Right kidney (tissue), 1 donor: Measurements from ENCODE around the gene METTL22.
"Not testable (repeated sequence)": the region's sequence is repeated elsewhere in the genome, so short reads cannot be mapped to it uniquely, and the experiment has no call there.

Experiments used
- DNase-seq: peaks from one replicate; pipeline ENCODE4 v3.0.0-alpha.2; 2016

Gene METTL22

GRCh38 chr16:8631818-8632465, 10.4 kb downstream of the METTL22 start:
- no peak for DNase-seq

GRCh38 chr16:8632675-8633182, 11.2 kb downstream of the METTL22 start:
- no peak for DNase-seq

- DNase-seq = no peak
These were observed 13.7 kb downstream of the METTL22 start for GRCh38 chr16:8634991-8635736.

- no peak for DNase-seq
These were observed 18.2 kb downstream of the METTL22 start for GRCh38 chr16:8639694-8640093.

GRCh38 chr16:8641671-8642070, 20.2 kb downstream of the METTL22 start:
- DNase-seq = no peak

GRCh38 chr16:8642146-8642545, 20.6 kb downstream of the METTL22 start:
- DNase-seq = no peak

- no peak for DNase-seq
These were observed 23.0 kb downstream of the METTL22 start for GRCh38 chr16:8644211-8645140.

GRCh38 chr16:8645141-8645521, 23.6 kb downstream of the METTL22 start:
- no peak for DNase-seq

GRCh38 chr16:8645831-8646230, 24.3 kb downstream of the METTL22 start:
- no peak for DNase-seq

- DNase-seq = no peak
These were observed 25.0 kb downstream of the METTL22 start for GRCh38 chr16:8646326-8647053.

GRCh38 chr16:8647721-8648318, 26.3 kb downstream of the METTL22 start:
- DNase-seq = no peak

- DNase-seq = no peak
These were observed 27.4 kb downstream of the METTL22 start for GRCh38 chr16:8648877-8649276.

- no peak for DNase-seq
These were observed 28.5 kb downstream of the METTL22 start for GRCh38 chr16:8649829-8650554.

GRCh38 chr16:8651958-8652357, 30.5 kb downstream of the METTL22 start:
- not testable (repeated sequence) for DNase-seq

GRCh38 chr16:8655184-8655717, 33.8 kb downstream of the METTL22 start:
- no peak for DNase-seq

GRCh38 chr16:8656376-8656775, 34.9 kb downstream of the METTL22 start:
- no peak for DNase-seq

GRCh38 chr16:8660841-8661301, 39.4 kb downstream of the METTL22 start:
- peak; percentile 52 for DNase-seq

GRCh38 chr16:8661703-8662102, 40.2 kb downstream of the METTL22 start:
- no peak for DNase-seq

GRCh38 chr16:8663192-8664089, 41.9 kb downstream of the METTL22 start:
- no peak for DNase-seq
